GM19463 (cell line): ENCODE data around the gene SNAPC3.
"Not testable (repeated sequence)": the region's sequence is repeated elsewhere in the genome, so short reads cannot be mapped to it uniquely, and the experiment has no call there.

Experiments used
- ATAC-seq: cut with Tn5 transposase; IDR thresholded peaks from one replicate; pipeline ENCODE4 v1.9.1; 2021; ENCODE audit warnings: mild to moderate bottlenecking, moderate library complexity; ENCODE audit not compliant: unreplicated experiment

The SNAPC3 gene

DNA sequence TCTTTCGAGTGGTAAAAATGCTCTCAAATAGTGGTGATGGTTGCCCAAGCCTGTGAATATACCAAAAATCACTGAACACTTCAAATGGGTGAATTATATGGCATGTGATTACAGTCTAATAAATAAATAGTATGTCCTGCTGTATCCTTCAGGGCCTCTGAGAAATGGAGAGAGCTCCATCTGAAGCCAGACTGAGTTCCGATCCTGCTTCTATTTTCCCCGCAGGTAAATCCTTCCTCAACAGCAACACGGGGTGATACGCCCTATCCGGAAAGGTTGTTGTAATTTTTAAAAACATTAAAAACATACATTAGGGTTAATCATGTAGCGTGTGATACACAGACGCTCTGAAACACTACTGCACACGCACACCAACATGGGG, 695 bp upstream of the SNAPC3 start:
- no peak for ATAC-seq

DNA sequence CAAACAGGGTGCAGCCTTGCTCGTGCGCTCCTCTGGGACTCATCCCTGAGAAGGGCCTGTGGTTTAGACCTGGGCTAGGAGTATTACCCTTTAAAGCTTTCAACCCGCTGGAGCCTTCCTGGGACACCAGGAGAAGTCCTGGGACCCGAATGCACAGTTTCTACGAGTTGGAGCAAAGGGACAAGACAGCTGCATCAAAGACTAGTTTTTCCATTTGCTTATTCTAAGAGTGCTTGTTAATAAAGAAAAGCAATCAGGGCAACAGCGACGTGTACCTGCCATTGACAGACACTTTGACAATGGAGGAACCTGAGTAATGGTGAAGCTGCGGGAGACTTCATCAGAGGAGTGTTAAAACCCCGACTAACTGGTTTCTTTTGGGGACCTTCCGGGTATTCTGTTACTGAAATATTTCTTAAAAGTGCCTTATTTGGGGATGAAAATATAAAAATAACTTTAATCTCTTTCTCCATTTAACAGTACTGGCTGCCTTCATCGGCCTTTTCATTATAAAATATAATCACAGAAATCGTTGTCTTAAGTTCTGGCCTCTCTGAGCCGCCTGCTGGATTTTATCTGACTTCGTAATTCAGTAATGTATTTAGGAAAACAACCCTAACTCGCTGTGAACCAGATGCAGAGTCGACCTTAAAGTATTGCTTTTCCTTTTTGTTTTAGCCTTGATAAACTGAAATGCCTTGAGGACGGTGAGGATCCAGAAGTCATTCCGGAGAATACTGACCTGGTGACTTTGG, 732 bp downstream of the SNAPC3 start:
- peak; percentile 3 for ATAC-seq

DNA sequence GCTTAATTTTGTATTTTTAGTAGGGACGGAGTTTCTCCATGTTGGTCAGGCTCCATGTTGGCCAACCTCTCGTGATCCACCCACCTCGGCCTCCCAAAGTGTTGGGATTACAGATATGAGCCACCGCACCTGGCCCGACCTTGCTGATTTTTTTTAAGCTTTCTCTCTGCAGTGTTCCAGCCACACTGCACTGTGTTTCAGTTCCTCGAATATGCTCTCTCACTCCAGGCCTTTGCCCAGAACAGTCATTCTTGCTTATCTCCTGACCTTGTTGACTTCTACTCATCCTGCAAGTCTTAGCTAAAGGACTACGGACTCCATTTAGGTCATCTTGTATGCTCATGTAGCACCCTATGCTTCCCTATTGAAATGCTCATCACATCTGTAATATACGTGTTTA, 3.3 kb downstream of the SNAPC3 start:
- peak; percentile 34 for ATAC-seq

DNA sequence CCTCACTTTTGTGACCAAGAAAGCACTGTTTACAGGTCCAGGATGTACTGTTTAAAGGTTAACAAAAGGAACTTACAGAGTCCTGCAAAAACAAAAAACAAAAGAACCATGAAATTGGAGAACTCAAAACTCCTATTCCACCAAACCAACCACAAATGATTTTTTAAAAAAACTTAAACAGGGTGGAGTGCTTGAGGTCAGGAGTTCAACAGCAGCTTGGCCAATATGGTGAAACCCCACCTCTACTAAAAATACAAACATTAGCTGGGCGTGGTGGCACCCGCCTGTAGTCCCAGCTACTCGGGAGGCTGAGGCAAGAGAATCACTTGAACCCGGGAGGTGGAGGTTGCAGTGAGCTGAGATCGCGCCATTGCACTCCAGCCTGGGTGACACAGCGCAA, 5.0 kb downstream of the SNAPC3 start:
- ATAC-seq = not testable (repeated sequence)

DNA sequence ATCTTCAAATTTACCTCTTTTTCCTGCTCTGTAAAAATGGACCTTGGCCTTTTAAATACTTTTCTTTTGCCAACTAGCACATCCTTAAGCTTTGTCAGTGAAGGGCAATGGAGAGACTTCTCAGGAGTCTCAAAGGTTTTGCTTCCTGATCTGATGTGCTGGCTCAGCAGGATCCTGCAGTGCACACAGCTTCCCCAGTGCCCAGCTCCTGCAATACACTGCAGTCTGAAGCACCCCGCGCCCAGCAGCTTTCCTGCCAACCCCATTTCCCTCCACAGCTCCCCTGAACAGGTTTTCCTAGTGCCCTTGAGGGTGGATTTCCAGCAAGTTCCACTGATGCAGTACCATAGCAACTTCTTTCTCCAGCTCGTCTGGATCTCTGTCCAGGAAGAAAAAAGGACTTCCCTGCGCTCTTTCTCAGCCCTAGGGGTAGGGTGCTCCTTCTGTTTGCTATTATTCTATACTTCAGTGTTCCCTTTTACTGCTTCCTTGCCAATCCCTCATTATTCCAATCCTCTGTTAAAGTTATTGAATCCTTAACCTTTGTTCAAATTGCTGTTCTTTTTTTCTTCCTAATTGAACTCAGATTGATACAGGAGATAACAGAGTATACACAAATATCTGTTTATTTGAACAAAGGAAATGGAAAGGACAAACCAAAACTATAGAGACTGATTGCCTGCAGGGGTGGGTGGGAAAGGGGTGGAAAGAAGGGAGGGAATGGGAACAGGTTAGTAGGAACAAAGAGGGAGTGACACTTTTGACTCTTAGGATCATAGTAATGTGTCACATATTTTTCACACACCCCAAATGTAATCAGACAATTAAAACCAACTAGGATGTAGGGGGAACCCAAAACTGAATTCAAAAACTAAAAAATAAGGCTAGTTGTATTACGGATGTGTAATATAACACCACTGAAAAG, 8.5 kb downstream of the SNAPC3 start:
- no peak for ATAC-seq

DNA sequence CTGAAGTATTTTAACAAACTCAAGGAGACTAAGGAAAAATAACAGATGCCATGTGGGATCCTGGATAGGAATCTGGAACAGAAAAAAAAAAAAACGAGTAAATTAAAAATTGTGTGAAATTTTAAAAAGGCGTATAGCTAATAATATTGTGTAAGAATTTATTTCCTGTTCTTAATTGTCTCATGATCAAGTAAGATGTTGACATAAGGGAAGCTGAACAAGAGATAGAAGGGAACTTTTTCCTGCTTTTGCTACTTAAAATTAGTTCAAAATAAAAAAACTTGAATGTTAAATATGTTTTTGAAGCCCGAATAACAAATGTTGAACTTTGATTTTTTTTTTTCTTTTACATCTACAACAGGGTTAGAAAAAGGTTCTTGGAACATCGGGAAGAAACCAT, 10.5 kb downstream of the SNAPC3 start:
- no peak for ATAC-seq

DNA sequence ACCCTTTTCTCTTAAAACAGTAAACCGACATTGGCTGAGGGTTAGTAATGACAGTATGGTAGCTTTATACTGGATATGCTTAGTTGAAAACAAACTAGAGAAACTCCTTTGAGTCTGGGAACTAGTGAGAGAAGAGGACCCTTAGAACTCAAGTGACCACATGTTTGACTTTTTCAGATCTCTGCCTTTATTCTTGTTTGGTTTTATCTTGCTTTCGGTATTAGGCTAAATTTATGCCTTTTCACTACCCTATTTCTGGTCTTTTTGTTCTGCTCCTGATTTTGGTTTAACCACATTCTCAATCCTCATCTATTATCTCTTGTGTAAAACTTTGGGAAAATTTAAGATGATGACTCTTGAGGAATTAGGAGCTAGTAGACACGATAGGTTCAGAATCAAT, 11.0 kb downstream of the SNAPC3 start:
- no peak for ATAC-seq

DNA sequence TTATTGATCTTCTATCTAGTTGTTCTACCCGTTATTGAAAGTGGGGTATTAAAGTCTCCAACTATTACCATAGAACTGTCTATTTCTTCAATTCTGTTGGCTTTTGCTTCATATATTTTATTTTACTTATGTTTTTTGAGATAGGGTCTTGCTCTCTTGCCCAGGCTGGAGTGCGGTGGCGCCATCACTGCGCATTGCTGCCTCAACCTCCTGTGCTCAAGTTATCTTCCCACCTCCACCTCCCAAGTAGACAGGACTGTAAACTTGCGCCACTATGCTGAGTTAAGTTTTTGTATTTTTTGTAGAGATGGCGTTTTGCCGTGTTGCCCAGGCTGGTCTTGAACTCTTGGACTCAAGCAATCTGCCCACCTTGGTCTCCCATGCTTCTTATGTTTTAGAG, 16.2 kb downstream of the SNAPC3 start:
- no peak for ATAC-seq

DNA sequence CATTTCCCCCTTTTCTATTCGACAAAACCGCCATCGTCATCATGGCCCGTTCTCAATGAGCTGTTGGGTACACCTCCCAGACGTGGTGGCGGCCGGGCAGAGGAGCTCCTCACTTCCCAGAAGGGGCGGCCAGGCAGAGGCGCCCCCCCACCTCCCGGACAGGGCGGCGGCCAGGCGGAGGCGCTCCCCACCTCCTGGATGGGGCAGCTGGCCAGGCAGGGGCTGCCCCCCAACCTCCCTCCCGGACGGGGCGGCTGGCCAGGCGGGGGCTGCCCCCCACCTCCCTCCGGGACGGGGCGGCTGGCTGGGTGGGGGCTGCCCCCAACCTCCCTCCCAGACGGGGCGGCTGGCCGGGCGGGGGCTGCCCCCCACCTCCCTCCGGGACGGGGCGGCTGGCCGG, 19.2 kb downstream of the SNAPC3 start:
- not testable (repeated sequence) for ATAC-seq

DNA sequence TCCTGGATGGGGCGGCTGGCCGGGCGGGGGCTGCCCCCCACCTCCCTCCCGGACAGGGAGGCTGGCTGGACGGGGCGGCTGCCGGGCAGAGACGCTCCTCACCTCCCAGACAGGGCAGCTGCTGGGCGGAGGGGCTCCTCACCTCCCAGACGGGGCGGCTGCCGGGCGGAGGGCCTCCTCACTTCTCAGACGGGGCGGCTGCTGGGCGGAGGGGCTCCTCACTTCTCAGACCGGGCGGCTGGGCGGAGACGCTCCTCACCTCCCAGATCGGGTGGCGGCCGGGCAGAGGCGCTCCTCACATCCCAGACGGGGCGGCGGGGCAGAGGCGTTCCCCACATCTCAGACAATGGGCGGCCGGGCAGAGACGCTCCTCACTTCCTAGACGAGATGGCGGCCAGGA, 19.6 kb downstream of the SNAPC3 start:
- not testable (repeated sequence) for ATAC-seq

DNA sequence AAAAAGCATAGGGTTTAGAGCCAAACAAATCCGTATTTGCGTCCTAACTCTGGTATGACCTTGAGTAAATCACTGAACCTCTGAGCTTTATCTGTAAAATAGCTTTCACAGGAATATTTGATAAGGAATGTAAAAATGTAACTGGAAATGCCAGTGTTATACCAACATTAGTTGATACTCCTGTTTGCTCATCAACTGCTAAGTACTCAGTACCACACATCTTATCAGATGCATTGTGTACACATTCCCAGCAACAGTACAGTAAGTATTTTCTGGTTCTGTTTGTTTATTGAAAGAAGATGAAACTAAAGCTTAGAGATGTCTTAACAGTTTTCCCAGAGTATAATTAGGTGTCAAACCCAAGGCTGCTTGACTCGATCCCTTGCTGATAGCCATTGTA, 21.5 kb downstream of the SNAPC3 start:
- no peak for ATAC-seq

DNA sequence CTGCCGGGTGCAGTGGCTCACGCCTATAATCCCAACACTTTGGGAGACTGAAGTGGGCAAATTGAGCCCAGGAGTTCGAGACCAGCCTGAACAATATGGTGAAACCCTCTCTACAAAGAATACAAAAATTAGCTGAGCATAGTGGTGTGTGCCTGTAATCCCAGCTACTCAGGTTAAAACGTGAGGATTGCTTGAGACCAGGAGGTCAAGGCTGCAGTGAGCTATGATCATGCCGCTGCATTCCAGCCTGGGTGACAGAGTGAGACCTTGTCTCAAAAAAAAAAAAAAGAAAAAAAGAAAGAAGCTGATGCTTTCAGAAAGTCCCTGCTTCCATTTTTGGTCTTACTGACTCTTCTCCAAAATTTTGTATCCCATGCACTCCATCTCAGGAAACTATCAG, 31.3 kb downstream of the SNAPC3 start:
- ATAC-seq = no peak

DNA sequence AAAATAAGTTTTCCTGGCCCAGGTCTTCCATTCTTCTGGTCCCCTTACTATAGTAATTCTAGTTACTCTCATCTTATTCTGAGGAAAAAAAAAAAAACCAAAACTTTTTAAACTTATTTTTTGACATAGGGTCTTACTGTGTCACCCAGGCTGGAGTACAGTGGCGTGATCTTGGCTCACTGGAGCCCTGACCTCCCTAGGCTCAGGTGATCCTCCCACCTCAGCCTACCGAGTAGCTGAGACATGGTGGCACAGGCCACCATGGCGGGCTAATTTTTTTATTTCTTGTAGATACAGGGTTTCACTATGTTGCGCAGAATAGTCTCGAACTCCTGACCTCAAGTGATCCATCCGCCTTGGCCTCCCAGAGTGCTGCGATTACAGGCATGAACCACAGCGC, 38.4 kb downstream of the SNAPC3 start:
- ATAC-seq = no peak

DNA sequence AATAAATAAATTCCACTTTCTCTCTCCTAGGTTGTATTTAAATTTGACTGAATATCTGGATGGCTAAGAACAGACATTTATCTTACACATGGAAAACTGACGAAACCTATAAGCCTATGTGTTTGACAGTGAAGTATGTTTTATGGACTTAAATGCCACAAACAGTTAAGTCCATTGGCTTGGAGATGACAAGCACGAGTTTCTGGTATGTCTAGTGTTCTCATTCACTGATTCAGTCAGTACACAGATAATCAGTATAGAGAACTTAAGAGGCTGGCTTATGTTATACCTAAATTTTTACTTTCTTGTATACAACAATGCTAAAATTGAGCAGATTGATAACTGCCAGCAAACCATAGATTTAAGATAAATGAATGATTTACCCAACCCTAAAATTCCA, 38.9 kb downstream of the SNAPC3 start:
- no peak for ATAC-seq

DNA sequence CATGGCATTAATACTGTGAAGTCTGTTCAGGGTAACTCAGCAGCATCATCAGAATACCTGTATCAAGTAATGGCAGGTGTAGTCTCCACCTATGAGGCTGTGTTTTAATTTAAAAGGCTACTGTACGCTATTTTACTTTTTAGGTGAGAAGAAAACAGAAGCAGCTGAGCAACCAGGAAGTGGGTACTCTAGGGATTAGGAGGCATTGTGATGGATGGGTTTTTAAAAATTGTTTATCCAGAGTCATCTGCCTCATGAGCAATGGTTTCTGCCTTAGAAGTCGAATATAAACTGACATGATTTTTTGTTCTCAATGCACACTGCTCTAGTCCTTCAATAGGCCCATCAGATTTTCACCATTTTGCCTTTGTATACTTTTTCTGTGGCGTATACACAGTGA, 45.5 kb downstream of the SNAPC3 start:
- no peak for ATAC-seq

DNA sequence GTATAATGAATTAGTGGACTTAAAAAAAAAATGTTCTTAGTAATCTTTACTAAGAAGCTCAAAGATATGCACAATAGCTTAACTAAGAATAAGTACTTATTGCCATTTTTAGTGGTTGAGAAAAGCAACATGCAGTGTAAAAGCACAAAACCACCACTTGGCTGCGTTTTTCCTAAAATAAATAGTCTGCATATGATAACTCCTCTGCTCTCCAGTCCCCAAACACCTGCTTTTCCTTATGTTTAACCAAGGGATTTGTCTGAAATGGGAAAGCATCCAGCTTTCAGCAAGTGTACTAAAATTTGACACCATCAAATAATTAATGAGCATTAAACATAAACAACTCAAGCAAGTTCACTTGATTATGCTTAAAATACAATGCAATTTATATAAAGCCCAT, 46.7 kb downstream of the SNAPC3 start:
- ATAC-seq = no peak

DNA sequence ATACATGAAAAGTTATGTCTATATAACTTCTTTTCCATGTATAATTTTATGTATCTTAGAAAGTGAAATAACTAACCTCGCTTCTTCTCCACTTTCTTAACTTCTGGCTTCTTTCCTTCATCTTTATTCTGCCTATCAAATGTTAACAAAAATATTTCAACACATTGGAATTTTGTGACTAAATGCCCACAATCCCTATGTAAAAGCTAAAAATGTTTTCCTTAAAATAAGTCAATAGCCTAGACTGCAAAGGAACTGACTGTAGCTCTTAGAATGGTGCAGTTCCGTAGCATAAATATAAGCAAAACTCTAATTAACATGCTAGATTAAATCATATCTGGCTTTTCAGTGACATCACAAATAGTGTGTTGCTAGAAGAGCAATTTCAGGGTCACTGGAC, 47.2 kb downstream of the SNAPC3 start:
- ATAC-seq = no peak

DNA sequence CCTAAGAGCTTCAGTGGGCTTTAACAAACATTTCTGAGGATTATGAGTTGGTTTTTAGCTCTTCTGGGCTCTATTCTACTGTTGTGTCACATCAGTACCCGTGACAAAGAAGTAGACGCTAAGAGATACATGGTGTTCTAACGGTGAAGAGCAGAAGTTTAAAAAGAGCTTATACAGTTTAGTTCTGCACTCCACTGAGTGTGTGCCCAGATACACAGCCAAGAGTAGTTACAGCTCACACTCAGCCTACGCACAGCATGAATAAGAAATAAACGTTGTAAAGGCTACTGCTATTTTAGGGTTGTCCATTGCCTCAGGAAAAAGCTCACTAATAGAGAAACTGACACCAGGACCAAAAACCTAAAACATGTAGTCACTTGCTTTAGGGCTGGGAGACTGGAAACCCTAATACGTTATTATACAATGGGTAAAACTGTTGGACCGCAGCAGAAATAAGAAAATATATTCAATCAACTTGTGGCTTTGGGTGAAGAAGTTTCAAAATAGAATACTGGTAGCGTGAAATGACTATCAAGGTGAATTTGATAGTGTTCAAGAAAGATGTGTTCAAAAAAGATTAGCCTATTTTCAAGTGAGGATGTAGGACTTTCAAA, 53.4 kb downstream of the SNAPC3 start:
- no peak for ATAC-seq

DNA sequence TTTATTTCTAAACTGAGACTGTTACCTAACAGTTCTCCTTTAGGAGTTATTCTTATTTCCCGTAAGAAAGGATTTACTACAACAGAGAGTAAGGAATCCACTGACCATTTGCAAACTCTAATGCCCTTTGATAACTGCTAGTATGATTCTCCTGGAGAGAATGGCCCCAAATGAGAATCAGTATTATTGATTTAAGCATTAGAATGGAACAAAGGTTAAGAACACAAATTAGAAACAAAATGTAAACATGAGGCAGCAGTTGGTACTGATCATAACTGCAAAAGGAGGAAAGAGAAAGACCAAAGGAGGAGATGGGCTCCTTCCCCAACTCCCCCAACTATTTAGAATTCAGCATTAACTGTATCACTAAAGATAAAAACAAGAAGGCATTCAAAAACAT, 57.4 kb downstream of the SNAPC3 start:
- ATAC-seq = no peak

DNA sequence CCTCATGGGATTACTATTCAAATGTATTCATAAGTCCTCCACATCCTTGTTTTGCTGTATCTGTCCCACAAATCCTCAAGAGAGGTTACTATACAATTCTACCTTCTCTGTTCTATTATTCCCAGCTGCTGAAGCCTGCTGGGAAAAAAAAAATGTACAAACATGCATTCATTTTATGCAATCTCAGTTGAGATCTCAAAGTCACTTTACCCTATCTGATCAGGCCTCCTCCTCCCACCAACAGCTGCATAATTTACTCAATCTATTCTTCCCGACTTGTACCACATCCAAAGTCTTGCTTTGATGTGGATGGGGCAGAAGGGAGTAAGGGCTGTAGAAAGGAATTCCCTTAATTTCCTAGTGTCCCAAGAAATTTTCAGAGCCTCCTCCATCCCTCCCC, 59.5 kb downstream of the SNAPC3 start:
- no peak for ATAC-seq

DNA sequence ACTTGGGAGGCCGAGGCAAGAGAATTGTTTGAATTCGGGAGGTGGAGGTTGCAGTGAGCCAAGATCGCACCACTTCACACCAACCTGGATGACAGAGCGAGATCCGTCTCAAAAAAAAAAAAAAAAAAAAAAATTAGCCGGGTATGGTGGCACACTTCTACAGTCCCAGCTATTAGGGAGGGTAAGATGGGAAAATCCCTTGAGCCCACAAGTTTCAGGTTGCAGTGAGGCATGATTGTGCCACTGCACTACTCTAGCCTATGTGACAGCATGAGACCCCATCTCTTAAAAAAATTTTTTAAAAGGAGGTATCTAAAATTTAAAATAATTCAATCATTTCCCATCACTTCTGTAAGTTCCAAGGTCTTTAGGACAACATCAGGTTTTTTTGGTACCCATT, 62.1 kb downstream of the SNAPC3 start:
- ATAC-seq = peak; percentile 75
